Measurements from ENCODE around the gene CYBC1.

DNA sequence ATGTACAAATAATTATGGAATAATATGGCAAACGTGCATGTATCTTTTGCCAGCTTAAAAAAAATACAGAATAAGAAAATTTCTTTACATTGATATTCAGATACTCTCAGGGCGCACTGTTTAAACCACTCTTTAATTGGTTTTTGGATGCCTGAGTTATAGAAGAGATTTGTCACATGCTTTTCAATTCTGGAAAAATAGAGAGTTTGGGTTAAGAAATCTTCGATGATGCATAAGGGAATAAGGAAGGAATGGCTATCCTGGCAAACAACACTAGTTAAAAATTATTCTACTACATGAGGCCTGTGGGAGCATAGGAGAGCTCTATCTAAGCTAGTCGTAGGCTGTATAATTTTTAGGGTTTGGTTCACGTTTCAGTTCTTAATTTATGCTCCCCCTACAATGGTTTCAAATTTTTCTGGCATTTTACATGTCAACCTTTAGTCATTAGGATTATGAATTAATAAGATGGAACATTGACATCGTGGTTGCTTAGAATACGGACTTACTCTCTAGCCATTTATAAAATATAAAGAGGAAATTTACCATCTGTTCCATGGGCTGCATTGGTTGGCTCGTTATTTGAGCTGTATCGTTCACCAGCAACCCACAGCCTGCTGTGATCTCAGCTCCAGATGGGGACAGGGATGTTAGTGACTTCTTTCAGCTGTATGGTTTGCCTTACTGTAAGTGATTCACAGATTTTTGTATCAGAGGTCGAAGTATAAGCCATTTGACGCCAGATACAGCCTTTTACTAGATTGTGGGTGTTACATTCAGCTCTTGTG is 23.9 kb upstream of the CYBC1 start:
- TF ChIP-seq, protein P1, sequence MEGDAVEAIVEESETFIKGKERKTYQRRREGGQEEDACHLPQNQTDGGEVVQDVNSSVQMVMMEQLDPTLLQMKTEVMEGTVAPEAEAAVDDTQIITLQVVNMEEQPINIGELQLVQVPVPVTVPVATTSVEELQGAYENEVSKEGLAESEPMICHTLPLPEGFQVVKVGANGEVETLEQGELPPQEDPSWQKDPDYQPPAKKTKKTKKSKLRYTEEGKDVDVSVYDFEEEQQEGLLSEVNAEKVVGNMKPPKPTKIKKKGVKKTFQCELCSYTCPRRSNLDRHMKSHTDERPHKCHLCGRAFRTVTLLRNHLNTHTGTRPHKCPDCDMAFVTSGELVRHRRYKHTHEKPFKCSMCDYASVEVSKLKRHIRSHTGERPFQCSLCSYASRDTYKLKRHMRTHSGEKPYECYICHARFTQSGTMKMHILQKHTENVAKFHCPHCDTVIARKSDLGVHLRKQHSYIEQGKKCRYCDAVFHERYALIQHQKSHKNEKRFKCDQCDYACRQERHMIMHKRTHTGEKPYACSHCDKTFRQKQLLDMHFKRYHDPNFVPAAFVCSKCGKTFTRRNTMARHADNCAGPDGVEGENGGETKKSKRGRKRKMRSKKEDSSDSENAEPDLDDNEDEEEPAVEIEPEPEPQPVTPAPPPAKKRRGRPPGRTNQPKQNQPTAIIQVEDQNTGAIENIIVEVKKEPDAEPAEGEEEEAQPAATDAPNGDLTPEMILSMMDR (conservative IDR thresholded peaks at IDR 0.05 in 1 of 2, IDR thresholded peaks at IDR 0.05 in 1 of 2; ENCODE audit: low read depth in 1 of 2, low read length in 2 of 2): no peak
- no peak for TF ChIP-seq EZH2 (IDR thresholded peaks at IDR 0.05; ENCODE audit: low read length, missing control alignments)

Measured in fibroblast of lung (primary cell).